Measurements from ENCODE around the gene HBZ. TPM values are rescaled to one million over a fixed set of nuclear protein-coding genes. Genes with fewer than 3 reads are reported as not detected.
"Not testable (repeated sequence)": the region's sequence is repeated elsewhere in the genome, so short reads cannot be mapped to it uniquely, and the experiment has no call there.

Gene HBZ
- total RNA-seq, 4 donors from 2014 or later = not detected

DNA sequence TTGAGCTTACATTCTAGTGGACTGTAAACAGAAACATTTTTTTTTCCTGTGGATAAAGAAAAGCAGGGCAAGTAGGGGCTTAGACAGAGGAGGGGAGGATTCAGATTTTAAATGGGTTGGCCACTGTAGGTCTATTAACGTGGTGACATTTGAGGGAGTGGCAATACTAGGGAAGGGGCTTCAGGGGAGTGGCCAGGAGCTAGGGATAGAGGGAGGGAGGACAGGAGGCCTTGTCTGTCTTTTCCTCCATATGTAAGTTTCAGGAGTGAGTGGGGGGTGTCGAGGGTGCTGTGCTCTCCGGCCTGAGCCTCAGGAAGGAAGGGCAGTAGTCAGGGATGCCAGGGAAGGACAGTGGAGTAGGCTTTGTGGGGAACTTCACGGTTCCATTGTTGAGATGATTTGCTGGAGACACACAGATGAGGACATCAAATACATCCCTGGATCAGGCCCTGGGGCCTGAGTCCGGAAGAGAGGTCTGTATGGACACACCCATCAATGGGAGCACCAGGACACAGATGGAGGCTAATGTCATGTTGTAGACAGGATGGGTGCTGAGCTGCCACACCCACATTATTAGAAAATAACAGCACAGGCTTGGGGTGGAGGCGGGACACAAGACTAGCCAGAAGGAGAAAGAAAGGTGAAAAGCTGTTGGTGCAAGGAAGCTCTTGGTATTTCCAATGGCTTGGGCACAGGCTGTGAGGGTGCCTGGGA is 6.8 kb downstream of the HBZ start:
- Histone ChIP-seq H3K36me3 (no peaks in the 10 kb centered on the region), H3K27ac (no peak overlapping the region), H3K27me3 (peaks cover 8% of the 10 kb centered on the region), H3K4me1 (peaks cover 5 to 7% of the 10 kb centered on the region in 2 donors), H3K4me3 (replicated peaks in 1 of 3) (no peak overlapping the region), H3K9me3 (no peaks in the 10 kb centered on the region)
- WGBS, 2 donors = 60 to 61% methylated on average over 6 of the region's 6 CpGs
- DNase-seq = no peak
- no peak for TF ChIP-seq POLR2A (IDR thresholded peaks at IDR 0.05)
- no peak for TF ChIP-seq CTCF (IDR thresholded peaks at IDR 0.05)
- intact Hi-C loops (cut with DNase I) = no loop called here

GRCh38 chr16:160242-160641 is 7.8 kb downstream of the HBZ start:
- H3K36me3 ChIP-seq; intact Hi-C loops (cut with DNase I); H3K4me1 ChIP-seq: not testable (repeated sequence)

GRCh38 chr16:160691-161190 is 8.3 kb downstream of the HBZ start:
- intact Hi-C loops (cut with DNase I) = no loop called here
- H3K27me3 ChIP-seq = peaks cover 8% of the 10 kb centered on the region
- DNase-seq = no peak
- peaks cover 2 to 8% of the 10 kb centered on the region in 2 donors for H3K4me1 ChIP-seq
- no peaks in the 10 kb centered on the region for H3K36me3 ChIP-seq
- H3K9me3 ChIP-seq = no peaks in the 10 kb centered on the region
- TF ChIP-seq CTCF (IDR thresholded peaks at IDR 0.05) = no peak
- no peak for TF ChIP-seq POLR2A (IDR thresholded peaks at IDR 0.05)
- no peak overlapping the region for H3K4me3 ChIP-seq (replicated peaks in 1 of 3)
- WGBS, 2 donors = 67 to 83% methylated on average over 8 to 14 of the region's 18 CpGs
- no peak overlapping the region for H3K27ac ChIP-seq

More at GRCh38 chr16:160242-160641, 7.8 kb downstream of the HBZ start:
- H3K4me3 ChIP-seq (replicated peaks in 1 of 3); H3K27ac ChIP-seq; H3K27me3 ChIP-seq; H3K9me3 ChIP-seq; DNase-seq: not testable (repeated sequence)
- 70% methylated on average over 11 of the region's 20 CpGs; no CpG with 5 or more reads in 1 of the 2 donors for WGBS, 2 donors

- Histone ChIP-seq H3K27me3 (peaks cover 23% of the 10 kb centered on the region), H3K9me3 (no peaks in the 10 kb centered on the region), H3K4me3 (replicated peaks in 1 of 3) (no peak overlapping the region), H3K4me1 (peaks cover 9 to 17% of the 10 kb centered on the region in 2 donors), H3K36me3 (no peaks in the 10 kb centered on the region), H3K27ac (no peak overlapping the region)
- DNase-seq = no peak
- TF ChIP-seq CTCF (IDR thresholded peaks at IDR 0.05) (no peak), POLR2A (IDR thresholded peaks at IDR 0.05) (no peak)
- intact Hi-C loops (cut with DNase I) = no loop called here
- 86 to 91% methylated on average over 9 to 13 of the region's 13 CpGs for WGBS, 2 donors
These were observed 10.0 kb downstream of the HBZ start for GRCh38 chr16:162271-162991.

GRCh38 chr16:163139-163538 is 10.7 kb downstream of the HBZ start:
- H3K4me1 ChIP-seq = peaks cover 9 to 17% of the 10 kb centered on the region in 2 donors
- H3K36me3 ChIP-seq; H3K9me3 ChIP-seq; H3K27ac ChIP-seq; H3K4me3 ChIP-seq (replicated peaks in 1 of 3); intact Hi-C loops (cut with DNase I); DNase-seq: not testable (repeated sequence)
- peaks cover 30% of the 10 kb centered on the region for H3K27me3 ChIP-seq
- 82 to 88% methylated on average over 8 of the region's 10 CpGs for WGBS, 2 donors

GRCh38 chr16:163696-164095 is 11.3 kb downstream of the HBZ start:
- intact Hi-C loops (cut with DNase I); DNase-seq: not testable (repeated sequence)
- WGBS, 2 donors = 32% methylated on average over 2 of the region's 3 CpGs

DNA sequence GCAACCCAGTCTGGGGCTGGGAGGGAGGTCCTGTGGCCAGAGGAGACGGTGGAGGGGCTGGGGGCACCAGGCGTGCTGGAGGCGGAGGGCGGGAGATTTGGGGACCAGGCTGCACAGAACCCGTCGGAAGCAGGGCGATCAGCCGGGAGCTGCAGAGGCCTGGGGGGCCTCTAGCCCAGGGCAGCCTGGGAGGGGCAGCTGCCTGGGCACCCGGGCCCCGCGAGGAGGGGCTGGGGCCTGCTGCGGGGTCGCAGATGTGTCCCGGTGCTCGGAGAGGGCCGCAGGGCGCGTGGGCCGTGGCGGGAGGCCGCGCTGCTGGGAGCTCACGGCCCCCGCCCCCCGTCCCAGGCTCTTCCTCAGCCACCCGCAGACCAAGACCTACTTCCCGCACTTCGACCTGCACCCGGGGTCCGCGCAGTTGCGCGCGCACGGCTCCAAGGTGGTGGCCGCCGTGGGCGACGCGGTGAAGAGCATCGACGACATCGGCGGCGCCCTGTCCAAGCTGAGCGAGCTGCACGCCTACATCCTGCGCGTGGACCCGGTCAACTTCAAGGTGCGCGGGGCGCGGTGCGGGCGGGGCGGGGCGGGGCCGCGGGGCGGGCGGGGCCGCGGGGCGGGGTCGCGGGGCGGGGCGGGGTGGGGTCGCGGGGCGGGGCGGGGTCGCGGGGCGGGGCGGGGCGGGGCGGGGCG is 11.8 kb downstream of the HBZ start:
- DNase-seq; intact Hi-C loops (cut with DNase I); H3K27ac ChIP-seq; H3K4me3 ChIP-seq (replicated peaks in 1 of 3); H3K36me3 ChIP-seq; H3K9me3 ChIP-seq: not testable (repeated sequence)
- H3K4me1 ChIP-seq = peaks cover 9 to 17% of the 10 kb centered on the region in 2 donors
- WGBS, 2 donors = no CpG with 5 or more reads among the region's 80 CpGs
- peaks cover 33% of the 10 kb centered on the region for H3K27me3 ChIP-seq

More at GRCh38 chr16:163696-164095, 11.3 kb downstream of the HBZ start:
- not testable (repeated sequence) for H3K27ac ChIP-seq; H3K36me3 ChIP-seq; H3K4me3 ChIP-seq (replicated peaks in 1 of 3); H3K9me3 ChIP-seq
- Histone ChIP-seq H3K27me3 (peaks cover 33% of the 10 kb centered on the region), H3K4me1 (peaks cover 9 to 17% of the 10 kb centered on the region in 2 donors)
